Measurements from ENCODE around the gene NRL. TPM values are rescaled to one million over a fixed set of nuclear protein-coding genes. Genes with fewer than 3 reads are reported as not detected.
"Not testable (repeated sequence)": the region's sequence is repeated elsewhere in the genome, so short reads cannot be mapped to it uniquely, and the experiment has no call there.

Gene NRL
- total RNA-seq, 4 donors from 2014 or later, result 2.2 to 2.9 (median 2.3) TPM

GRCh38 chr14:24051789-24052655, 62.7 kb downstream of the NRL start, which contains the start of gene CARMIL3:
TSS of gene CARMIL3 (plus strand) at chr14:24052009. CDS start at chr14:24052154, 145 bp downstream.
- peak in 1 of 2 donors; percentile 76 for DNase-seq (ENCODE audit: low spot score in 2 of 2)
- Histone ChIP-seq H3K27ac (peak within 1 kb of the TSS; percentile 74), H3K4me3 (peak within 1 kb of the TSS; percentile 57), H3K4me1 (peaks cover 17% of the 10 kb centered on the region), H3K27me3 (no peaks in the 10 kb centered on the region), H3K9me3 (no peaks in the 10 kb centered on the region), H3K36me3 (no peaks in the 10 kb centered on the region)
- WGBS, result 4% methylated on average over 9 of the region's 92 CpGs
- TF ChIP-seq EP300 (IDR thresholded peaks at IDR 0.05) (no peak), POLR2A (IDR thresholded peaks at IDR 0.05) (no peak), CTCF (IDR thresholded peaks at IDR 0.05) (no peak), POLR2AphosphoS5 (IDR thresholded peaks at IDR 0.05) (no peak)

GRCh38 chr14:24051176-24051788, 63.5 kb downstream of the NRL start:
- no peak for TF ChIP-seq POLR2A (IDR thresholded peaks at IDR 0.05)
- no peak for TF ChIP-seq CTCF (IDR thresholded peaks at IDR 0.05)
- no peak for TF ChIP-seq EP300 (IDR thresholded peaks at IDR 0.05)
- peak in 1 of 3 donors; percentile 16 for TF ChIP-seq POLR2AphosphoS5 (IDR thresholded peaks at IDR 0.05)
- H3K9me3 ChIP-seq, result no peaks in the 10 kb centered on the region
- H3K36me3 ChIP-seq, result no peaks in the 10 kb centered on the region
- peak overlapping the region; percentile 74 for H3K27ac ChIP-seq
- peaks cover 17% of the 10 kb centered on the region for H3K4me1 ChIP-seq
- peak overlapping the region; percentile 57 for H3K4me3 ChIP-seq
- 18% methylated on average over 7 of the region's 20 CpGs for WGBS
- H3K27me3 ChIP-seq, result no peaks in the 10 kb centered on the region
- DNase-seq (ENCODE audit: low spot score in 2 of 2), result no peak

- Histone ChIP-seq H3K4me1 (peaks cover 17% of the 10 kb centered on the region), H3K27ac (peak overlapping the region; percentile 74)
- H3K4me3 ChIP-seq; H3K36me3 ChIP-seq; H3K9me3 ChIP-seq; DNase-seq (ENCODE audit: low spot score in 2 of 2); H3K27me3 ChIP-seq: not testable (repeated sequence)
- WGBS, result 43% methylated on average over 8 of the region's 8 CpGs
Observed at GRCh38 chr14:24050753-24051152, 64.0 kb downstream of the NRL start.

- H3K4me1 ChIP-seq, result peaks cover 17% of the 10 kb centered on the region
- not testable (repeated sequence) for H3K36me3 ChIP-seq; H3K9me3 ChIP-seq; H3K4me3 ChIP-seq; H3K27me3 ChIP-seq; H3K27ac ChIP-seq; DNase-seq (ENCODE audit: low spot score in 2 of 2)
- 84% methylated on average over 2 of the region's 2 CpGs for WGBS
Observed at GRCh38 chr14:24049002-24049401, 65.7 kb downstream of the NRL start.

GRCh38 chr14:24042746-24043145, 72.0 kb downstream of the NRL start:
- DNase-seq (ENCODE audit: low spot score in 2 of 2), result no peak
- Histone ChIP-seq H3K27me3 (no peaks in the 10 kb centered on the region), H3K36me3 (no peaks in the 10 kb centered on the region), H3K9me3 (no peaks in the 10 kb centered on the region), H3K4me1 (peaks cover 10% of the 10 kb centered on the region), H3K4me3 (no peak overlapping the region), H3K27ac (no peak overlapping the region)
- TF ChIP-seq POLR2A (IDR thresholded peaks at IDR 0.05) (no peak), POLR2AphosphoS5 (IDR thresholded peaks at IDR 0.05) (no peak), CTCF (IDR thresholded peaks at IDR 0.05) (no peak), EP300 (IDR thresholded peaks at IDR 0.05) (no peak)
- 19% methylated on average over 5 of the region's 5 CpGs for WGBS

GRCh38 chr14:24040692-24041091, 74.1 kb downstream of the NRL start:
- Histone ChIP-seq H3K36me3 (no peaks in the 10 kb centered on the region), H3K4me3 (no peak overlapping the region), H3K27me3 (no peaks in the 10 kb centered on the region), H3K4me1 (peaks cover 28% of the 10 kb centered on the region), H3K27ac (no peak overlapping the region), H3K9me3 (no peaks in the 10 kb centered on the region)
- TF ChIP-seq POLR2AphosphoS5 (IDR thresholded peaks at IDR 0.05) (no peak), CTCF (IDR thresholded peaks at IDR 0.05) (no peak), POLR2A (IDR thresholded peaks at IDR 0.05) (no peak), EP300 (IDR thresholded peaks at IDR 0.05) (no peak)
- DNase-seq (ENCODE audit: low spot score in 2 of 2), result no peak
- WGBS, result 49% methylated on average over 2 of the region's 2 CpGs
